Stimulated activated CD8-positive, alpha-beta memory T cell treated with anti-CD3 and anti-CD28 coated beads, Interleukin-12 subunit alpha, Interleukin-12 subunit beta, amount 100 ng/mL, for 4 hours (primary cell): ENCODE results near the gene ENOX1.

ENCODE experiments used
- DNase-seq: peaks from one replicate; pipeline ENCODE4 v3.0.0-alpha.2; 2020; ENCODE audit warnings: low read depth

ENOX1 gene

DNA sequence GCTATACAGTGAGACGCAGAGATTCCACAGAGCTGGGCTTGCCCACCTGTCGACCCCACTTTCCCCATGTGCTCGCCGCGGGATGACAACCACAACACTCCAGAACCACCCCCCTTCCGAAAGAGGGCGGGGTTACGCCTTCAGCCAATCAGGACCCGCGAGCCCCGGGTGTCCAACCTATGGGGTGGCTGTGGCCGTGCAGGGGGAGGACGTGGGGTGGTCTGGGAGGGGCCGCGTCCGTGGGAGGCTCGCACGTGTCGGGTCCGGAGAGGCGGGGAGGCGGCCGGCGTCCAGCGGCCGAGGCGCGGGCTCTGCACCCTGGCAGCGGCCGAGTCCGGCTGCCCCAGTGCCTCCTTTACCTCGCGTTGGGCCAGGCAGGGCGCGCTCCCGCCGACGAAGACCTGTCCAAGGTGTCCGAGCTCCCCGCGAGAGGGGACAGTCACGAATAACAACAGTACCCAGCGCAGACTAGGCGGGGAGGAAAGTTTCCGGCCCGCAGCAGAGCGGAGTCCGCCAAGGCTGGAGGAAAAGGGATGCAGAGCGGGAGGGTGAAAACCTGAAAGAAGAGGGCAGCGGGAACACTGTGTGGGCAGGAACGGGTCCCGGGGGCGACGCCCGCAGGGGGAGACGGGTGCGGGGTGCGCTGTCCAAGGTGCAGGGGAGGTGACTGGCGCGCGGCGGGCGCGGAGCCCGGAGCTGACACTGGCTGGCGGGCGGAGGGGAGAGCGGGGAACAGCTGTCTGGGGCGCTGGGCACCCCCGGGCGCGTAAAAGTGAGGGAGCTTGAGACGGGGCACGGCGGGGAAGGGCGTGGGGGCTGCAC is 911 bp downstream of the ENOX1 start:
- no peak for DNase-seq

GRCh38 chr13:43785261-43785649 is 1.5 kb downstream of the ENOX1 start:
- DNase-seq, result no peak

GRCh38 chr13:43784496-43784895 is 2.3 kb downstream of the ENOX1 start:
- DNase-seq, result no peak

DNA sequence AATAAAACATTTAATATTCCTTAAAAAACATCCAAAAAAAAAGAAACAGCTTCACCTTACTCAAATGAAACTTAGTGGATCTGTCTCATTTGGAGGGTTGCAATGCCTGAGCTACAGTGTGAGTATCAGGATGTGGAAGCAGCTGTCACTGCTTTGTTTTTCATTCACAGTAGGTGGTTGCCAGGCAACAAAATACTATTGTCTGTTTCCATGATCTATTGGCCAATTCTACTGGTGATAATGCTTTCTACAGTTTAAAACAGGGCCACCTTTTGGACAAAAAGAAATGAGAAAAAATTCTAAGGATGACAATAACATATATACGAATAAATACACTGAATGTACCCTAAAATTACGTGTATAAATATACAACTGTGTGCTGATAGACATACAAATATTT is 3.0 kb downstream of the ENOX1 start:
- DNase-seq, result no peak

DNA sequence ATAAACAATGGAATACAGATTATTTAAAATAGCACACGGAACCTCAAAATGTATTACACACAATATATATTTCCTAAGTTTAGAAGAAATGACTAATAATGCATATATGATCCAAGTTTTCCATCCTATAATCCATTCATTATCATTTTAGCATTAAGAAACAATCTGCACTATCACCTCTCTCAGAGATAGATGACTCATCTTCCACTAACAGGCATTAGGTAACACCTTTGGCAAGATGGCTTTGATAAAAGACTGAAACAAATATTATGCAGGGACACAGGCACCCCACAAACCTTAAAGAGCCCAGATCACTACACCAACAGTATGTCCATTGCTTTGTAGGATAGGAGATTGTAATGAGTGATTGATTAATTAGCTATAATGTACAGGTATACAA is 4.1 kb downstream of the ENOX1 start:
- no peak for DNase-seq

DNA sequence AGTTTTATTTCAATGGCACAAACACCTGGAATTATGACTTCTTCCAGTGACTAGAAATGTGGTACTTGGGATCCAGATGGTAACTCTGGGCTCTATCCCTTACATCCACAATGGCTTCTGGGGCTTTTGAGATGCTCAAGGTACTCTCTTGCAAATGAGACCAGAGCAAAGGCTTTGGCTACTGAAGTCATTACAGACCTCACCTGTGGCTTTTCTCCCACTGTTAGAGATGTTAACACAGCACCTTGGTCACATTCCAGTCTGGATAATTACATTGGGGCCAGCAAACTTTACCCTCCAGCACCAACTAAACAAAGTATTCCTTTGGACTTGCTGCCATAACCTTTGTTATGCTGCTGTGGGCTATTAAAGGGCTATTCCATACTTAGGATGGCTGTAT is 6.1 kb downstream of the ENOX1 start:
- DNase-seq, result no peak

- no peak for DNase-seq
Measured at GRCh38 chr13:43776501-43777079, 10.2 kb downstream of the ENOX1 start.

- no peak for DNase-seq
Measured at GRCh38 chr13:43776006-43776405, 10.8 kb downstream of the ENOX1 start.

GRCh38 chr13:43773602-43774001 is 13.2 kb downstream of the ENOX1 start:
- DNase-seq, result no peak

- DNase-seq, result no peak
Measured at GRCh38 chr13:43770871-43771270, 15.9 kb downstream of the ENOX1 start.

- no peak for DNase-seq
Measured at GRCh38 chr13:43769529-43769928, 17.2 kb downstream of the ENOX1 start.

GRCh38 chr13:43767341-43767931 is 19.3 kb downstream of the ENOX1 start:
- no peak for DNase-seq

DNA sequence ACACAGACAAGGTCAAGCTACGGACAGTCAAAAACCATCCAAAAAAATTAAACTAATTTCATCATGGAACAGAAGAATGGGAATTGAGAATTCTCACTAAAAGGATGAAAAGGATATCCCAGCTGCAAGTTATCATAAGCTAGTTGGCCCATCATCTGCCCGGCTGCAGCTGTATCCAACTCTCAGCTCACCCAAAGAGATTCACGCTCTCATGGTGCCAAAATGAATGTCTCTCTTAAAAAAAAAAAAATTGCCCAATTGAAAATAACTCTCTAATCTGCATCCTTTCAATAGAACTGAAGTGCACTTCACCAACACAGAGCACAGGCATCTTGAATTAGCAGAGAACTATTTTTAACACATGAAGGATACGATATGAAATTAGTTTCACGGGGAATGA is 20.0 kb downstream of the ENOX1 start:
- DNase-seq, result no peak

DNA sequence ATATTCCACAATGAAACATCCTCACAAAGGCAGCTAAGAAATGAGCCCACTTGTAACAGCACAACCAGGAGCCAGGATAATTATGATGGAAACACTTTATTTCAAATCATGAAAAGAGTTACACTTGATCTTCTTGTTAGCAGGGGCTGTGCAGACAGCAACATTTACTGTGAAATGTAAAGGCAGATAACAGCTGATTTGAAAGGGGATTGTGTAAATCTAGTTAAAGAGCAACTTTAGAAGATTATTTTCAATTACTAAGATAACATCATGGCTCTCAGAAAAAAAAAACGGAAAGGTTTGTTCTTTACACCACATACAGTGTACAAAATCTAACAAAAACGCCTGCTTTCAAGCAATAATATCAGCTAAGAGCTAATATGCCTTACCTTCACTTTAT is 22.4 kb downstream of the ENOX1 start:
- no peak for DNase-seq

DNA sequence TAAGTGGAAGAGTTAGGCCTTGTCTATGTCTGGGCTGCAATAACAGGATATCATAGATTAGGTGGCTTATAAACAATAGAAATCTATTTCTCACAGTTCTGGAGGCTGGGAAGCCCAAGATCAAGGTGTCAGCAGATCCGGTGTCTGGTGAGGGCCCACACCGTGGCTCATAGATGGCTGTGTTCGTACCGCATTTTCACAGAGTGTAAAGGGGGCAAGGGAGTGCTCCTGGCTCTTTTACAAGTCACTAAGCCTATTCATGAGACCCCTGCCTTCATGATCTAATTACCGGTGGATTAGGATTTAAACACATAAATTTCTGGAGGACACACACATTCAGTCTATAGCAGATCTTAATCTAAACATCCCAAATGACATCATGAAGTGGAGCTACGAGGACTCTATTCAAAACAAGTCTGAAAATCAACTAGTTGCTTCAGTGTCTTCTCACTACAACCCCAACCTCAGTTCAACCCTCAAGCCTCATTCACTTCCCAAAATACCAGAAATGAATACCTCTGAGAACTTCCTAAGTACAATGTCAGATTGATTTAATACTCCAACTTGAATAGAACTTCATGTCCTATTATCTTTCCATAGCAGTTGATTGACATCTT is 23.5 kb downstream of the ENOX1 start:
- no peak for DNase-seq

DNA sequence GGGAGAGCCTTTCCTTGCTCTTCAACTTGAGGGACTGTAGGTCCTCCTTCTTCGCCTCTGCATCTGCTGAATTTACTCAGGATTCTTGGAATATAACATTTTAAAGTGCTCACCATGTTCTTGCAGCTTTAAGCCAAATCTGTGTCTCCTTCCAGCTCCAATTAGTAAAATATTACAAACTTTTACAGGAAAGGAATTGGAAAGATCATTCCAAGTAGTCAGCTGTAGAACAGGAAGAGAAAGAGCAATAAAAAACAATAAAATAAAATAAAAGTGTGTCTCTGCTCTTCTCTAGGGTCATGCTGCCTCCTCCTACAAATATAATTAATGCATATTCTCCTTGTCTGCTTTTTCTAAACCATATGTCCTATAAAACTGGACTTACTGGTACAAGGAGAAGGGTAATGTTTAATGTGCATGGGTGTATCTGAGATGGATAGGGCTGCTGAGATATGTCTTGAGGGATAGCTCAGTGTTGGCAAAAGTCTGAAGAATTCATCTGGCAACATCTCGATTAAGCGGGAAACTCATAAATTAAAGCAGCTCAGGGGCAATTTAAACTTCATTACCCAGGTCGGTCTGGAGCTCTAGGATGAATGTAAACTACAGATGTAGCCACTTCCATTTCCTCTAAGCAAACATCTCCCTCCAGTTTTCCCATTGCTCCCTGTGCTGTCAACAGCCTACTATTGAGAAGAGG is 25.0 kb downstream of the ENOX1 start:
- no peak for DNase-seq

GRCh38 chr13:43760257-43760656 is 26.5 kb downstream of the ENOX1 start:
- no peak for DNase-seq

- DNase-seq, result no peak
Measured at GRCh38 chr13:43758834-43759233, 27.9 kb downstream of the ENOX1 start.

DNA sequence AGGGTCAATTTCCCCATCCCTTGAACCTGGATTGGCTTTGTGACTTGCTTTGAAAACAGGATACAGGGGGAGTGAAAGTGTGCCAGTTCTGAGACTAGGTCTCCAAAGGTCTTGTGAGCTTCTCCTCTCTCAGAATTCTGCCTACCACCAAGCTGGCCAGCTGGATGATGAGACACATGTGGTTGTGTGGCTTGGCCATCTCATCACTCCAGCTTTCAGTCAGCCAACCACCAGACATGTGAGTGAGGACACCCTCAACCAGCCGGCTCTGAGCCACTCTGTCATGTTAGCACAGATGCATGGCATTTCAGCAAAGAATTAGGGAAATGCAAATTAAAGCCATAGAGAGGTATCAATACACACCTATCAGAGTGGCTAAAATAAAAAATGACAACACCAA is 29.5 kb downstream of the ENOX1 start:
- no peak for DNase-seq

DNA sequence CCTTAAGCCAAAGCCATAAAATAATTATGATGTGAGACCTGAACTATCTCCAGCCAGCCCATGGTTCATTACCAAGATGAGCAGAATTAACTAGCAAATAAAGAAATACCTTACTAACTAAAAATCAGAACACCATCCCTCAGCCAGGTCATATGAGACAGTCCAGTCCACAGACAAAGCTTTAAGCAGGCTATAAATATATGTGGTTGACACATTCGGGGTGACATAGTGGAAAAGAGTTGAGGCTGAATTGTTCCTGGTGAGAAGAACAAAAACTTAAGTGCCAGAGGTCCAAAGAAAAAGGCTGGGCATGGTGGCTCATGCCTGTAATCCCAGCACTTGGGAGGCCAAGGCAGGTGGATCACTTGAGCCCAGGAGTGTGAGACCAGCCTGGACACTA is 30.9 kb downstream of the ENOX1 start:
- DNase-seq, result no peak

DNA sequence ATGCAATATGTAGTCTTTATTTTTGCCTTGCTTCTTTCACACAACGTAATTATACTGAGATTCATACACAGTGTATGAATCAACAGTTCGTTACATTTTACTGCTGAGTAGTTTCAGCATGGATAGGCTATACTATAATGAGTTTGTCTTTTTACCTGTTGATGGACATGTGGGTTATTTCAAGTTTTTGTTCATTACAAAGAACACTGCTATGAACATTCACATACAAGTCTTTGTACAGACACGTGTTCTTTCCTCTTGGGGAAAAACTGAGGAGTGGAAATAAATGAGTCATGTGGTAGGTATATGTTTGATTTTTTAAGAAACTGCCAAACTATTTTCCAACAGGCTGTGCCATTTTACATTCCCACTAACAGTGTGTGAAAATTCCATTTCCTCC is 35.1 kb downstream of the ENOX1 start:
- no peak for DNase-seq

DNA sequence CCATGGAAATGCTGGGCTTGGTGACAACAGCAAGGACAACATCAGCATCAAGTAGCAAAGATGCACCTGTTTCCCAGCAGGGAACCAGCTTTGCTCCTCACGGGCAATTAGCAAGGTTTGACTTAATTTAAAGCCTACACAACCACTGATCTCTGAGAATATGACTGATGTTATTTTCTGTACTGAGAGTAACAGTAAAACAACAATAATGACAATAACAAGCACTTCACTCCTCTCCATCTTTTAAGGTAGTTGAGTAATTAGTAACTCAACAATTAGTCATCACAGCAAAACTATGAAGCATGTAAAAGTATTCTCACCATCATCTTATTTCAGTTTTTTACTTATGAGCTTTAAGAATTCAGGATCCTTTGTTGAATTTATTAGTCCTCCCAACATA is 37.3 kb downstream of the ENOX1 start:
- DNase-seq, result no peak
